Measurements from ENCODE around the gene TPI1.
A peak's percentile ranks its signal among the peaks of the same experiment; 100 is the strongest.
"Not testable (repeated sequence)": the region's sequence is repeated elsewhere in the genome, so short reads cannot be mapped to it uniquely, and the experiment has no call there.

The TPI1 gene

GRCh38 chr12:6847676-6848075 is 19.7 kb upstream of the TPI1 start:
- no peak for DNase-seq (ENCODE audit: low read depth in 2 of 2)

GRCh38 chr12:6849427-6849826 is 17.9 kb upstream of the TPI1 start:
- no peak for DNase-seq (ENCODE audit: low read depth in 2 of 2)

- no peak for DNase-seq (ENCODE audit: low read depth in 2 of 2)
These were observed 17.3 kb upstream of the TPI1 start for GRCh38 chr12:6849976-6850560.

GRCh38 chr12:6850796-6851152 is 16.6 kb upstream of the TPI1 start:
- no peak for DNase-seq (ENCODE audit: low read depth in 2 of 2)

GRCh38 chr12:6851153-6851920 is 16.0 kb upstream of the TPI1 start, which contains the start of gene CDCA3:
CDCA3 (minus strand) TSS chr12:6851286; CDS start chr12:6850952, 334 bp downstream.
- DNase-seq (ENCODE audit: low read depth in 2 of 2): peak; percentile 83 to 89

- DNase-seq (ENCODE audit: low read depth in 2 of 2): peak; percentile 92 to 95
These were observed 15.2 kb upstream of the TPI1 start, which contains the start of gene USP5 for GRCh38 chr12:6851921-6852650. USP5 (plus strand) TSS chr12:6852150; CDS start chr12:6852180, 30 bp downstream.

GRCh38 chr12:6852651-6853354 is 14.5 kb upstream of the TPI1 start:
- DNase-seq (ENCODE audit: low read depth in 2 of 2): peak; percentile 29 to 64

GRCh38 chr12:6853626-6854025 is 13.7 kb upstream of the TPI1 start:
- no peak for DNase-seq (ENCODE audit: low read depth in 2 of 2)

- DNase-seq (ENCODE audit: low read depth in 2 of 2): no peak
These were observed 13.3 kb upstream of the TPI1 start for GRCh38 chr12:6854036-6854435.

- no peak for DNase-seq (ENCODE audit: low read depth in 2 of 2)
These were observed 12.0 kb upstream of the TPI1 start for GRCh38 chr12:6855322-6855721.

- no peak for DNase-seq (ENCODE audit: low read depth in 2 of 2)
These were observed 8.5 kb upstream of the TPI1 start for GRCh38 chr12:6858799-6859198.

- no peak for DNase-seq (ENCODE audit: low read depth in 2 of 2)
These were observed 7.2 kb upstream of the TPI1 start for GRCh38 chr12:6860116-6860515.

GRCh38 chr12:6860942-6861341 is 6.4 kb upstream of the TPI1 start:
- no peak for DNase-seq (ENCODE audit: low read depth in 2 of 2)

- no peak for DNase-seq (ENCODE audit: low read depth in 2 of 2)
These were observed 5.9 kb upstream of the TPI1 start for GRCh38 chr12:6861391-6861790.

- no peak for DNase-seq (ENCODE audit: low read depth in 2 of 2)
These were observed 4.3 kb upstream of the TPI1 start for GRCh38 chr12:6863033-6863432.

- DNase-seq (ENCODE audit: low read depth in 2 of 2): no peak
These were observed 3.6 kb upstream of the TPI1 start for GRCh38 chr12:6863586-6864321.

- DNase-seq (ENCODE audit: low read depth in 2 of 2): not testable (repeated sequence)
These were observed 2.0 kb upstream of the TPI1 start for GRCh38 chr12:6865307-6865706.

GRCh38 chr12:6866163-6866919 is 990 bp upstream of the TPI1 start:
- no peak for DNase-seq (ENCODE audit: low read depth in 2 of 2)

- no peak for DNase-seq (ENCODE audit: low read depth in 2 of 2)
These were observed 365 bp upstream of the TPI1 start for GRCh38 chr12:6866920-6867412.
